K562 (cell line): Measurements from ENCODE around the gene IFITM2. TPM values are rescaled to one million over a fixed set of nuclear protein-coding genes. Genes with fewer than 3 reads are reported as not detected.

Experiments
- ATAC-seq: fragments of 200-7000 bp; cut with Tn5 transposase; 3 replicates; pipeline ENCODE4 v1.9.1; 2020; ENCODE audit warnings: moderate library complexity
- BruUV-seq: library from RNA; stranded (reverse); fragments of 400-500 nt; replicated peaks from 2 replicates; lab custom pipeline; 2021; lab: Mats Ljungman, UMichigan
- CTCF ChIA-PET: fragments of 300-600 bp; formaldehyde crosslinking; extraction: SDS; loops from one replicate; lab custom pipeline; 2021; ENCODE audit warnings: low intra/inter-chr PET ratio; lab: Yijun Ruan, JAX
- POLR2A ChIA-PET: fragments of 300-600, 350-650 bp; sonication (Branson Sonifier 250); formaldehyde crosslinking; extraction: SDS; loops from one replicate; lab custom pipeline; 2021; ENCODE audit warnings: antibody characterized with exemption, inconsistent platforms; lab: Yijun Ruan, JAX
- DNase-seq, 4 experiments: peaks; one replicate each; pipeline versions ENCODE4 v3.0.0 to v3.0.0-alpha.2; 2011 to 2018; ENCODE audit warnings: low spot score in 3 of 4, mixed read lengths in 3 of 4; ENCODE audit errors: extremely low read depth in 1 of 4
- FAIRE-seq: peaks from 2 replicates; lab custom pipeline; 2011; peaks lifted over from hg19 to GRCh38; lab: Jason Lieb, UNC
- H2AFZ ChIP-seq: 2 replicates; pipeline ENCODE4 v1.6.0; 2011; ENCODE audit warnings: low read depth, low read length, control low read depth, inconsistent platforms
- H3K27ac ChIP-seq: fragments of 200-600 bp; 3 replicates; pipeline ENCODE4 v1.8.0; 2011; ENCODE audit warnings: low read depth, mild to moderate bottlenecking, control low read depth, inconsistent platforms, low read length, moderate library complexity, mixed read lengths; ENCODE audit errors: extremely low read depth
- H3K27me3 ChIP-seq, 2 experiments: fragments of 300-600 bp in 1 of 2; 2 replicates in 1 of 2; 3 replicates in 1 of 2; pipeline versions ENCODE4 v1.6.0 to v1.8.0; 2011; ENCODE audit warnings: inconsistent platforms in 2 of 2, low read length in 2 of 2, mild to moderate bottlenecking in 1 of 2, mixed read lengths in 1 of 2, moderate library complexity in 1 of 2; ENCODE audit not compliant: control insufficient read depth in 2 of 2, insufficient read depth in 2 of 2
- H3K36me3 ChIP-seq: fragments of 300-600 bp; 3 replicates; pipeline ENCODE4 v1.8.0; 2011; ENCODE audit warnings: mild to moderate bottlenecking, low read length, inconsistent platforms; ENCODE audit not compliant: control insufficient read depth, insufficient read depth
- H3K4me1 ChIP-seq, 2 experiments: fragments of 200-600 bp in 1 of 2; replicated peaks in 1 of 2; 2 replicates in 1 of 2; 3 replicates in 1 of 2; pipeline versions ENCODE4 v1.5.1 to v1.8.0; 2011; ENCODE audit warnings: inconsistent platforms in 2 of 2, low read length in 2 of 2, mild to moderate bottlenecking in 1 of 2, mixed read lengths in 1 of 2, moderate library complexity in 1 of 2; ENCODE audit not compliant: control insufficient read depth in 2 of 2, insufficient read depth in 2 of 2
- H3K4me2 ChIP-seq: 2 replicates; pipeline ENCODE4 v1.6.1; 2011; ENCODE audit warnings: low read length, control low read depth, inconsistent platforms, mixed read lengths; ENCODE audit not compliant: insufficient read depth
- H3K4me3 ChIP-seq: fragments of 200-600 bp; sonication (generic), shearing (Covaris generic); 2 replicates; pipeline ENCODE4 v1.5.1; 2016; ENCODE audit warnings: control low read depth, inconsistent platforms
- H3K79me2 ChIP-seq: fragments of 200-600 bp; 3 replicates; pipeline ENCODE4 v1.8.0; 2011; ENCODE audit warnings: low read length, inconsistent platforms; ENCODE audit not compliant: control insufficient read depth, insufficient read depth
- H3K9ac ChIP-seq, 2 experiments: 2 replicates each; pipeline versions ENCODE4 v1.6.0 to v1.6.1; 2011; ENCODE audit warnings: low read depth in 2 of 2, low read length in 2 of 2, control low read depth in 1 of 2, inconsistent platforms in 1 of 2, mild to moderate bottlenecking in 1 of 2, mixed read lengths in 1 of 2; ENCODE audit not compliant: insufficient read depth in 1 of 2
- H3K9me1 ChIP-seq: one replicate; pipeline ENCODE4 v1.6.0; 2011; ENCODE audit warnings: inconsistent platforms, mild to moderate bottlenecking, low read length, moderate library complexity; ENCODE audit not compliant: control insufficient read depth, insufficient read depth
- H3K9me3 ChIP-seq: replicated peaks from 2 replicates; pipeline ENCODE4 v1.5.1; 2011; ENCODE audit warnings: low read depth, low read length, inconsistent platforms; ENCODE audit not compliant: control insufficient read depth, insufficient read depth
- H4K20me1 ChIP-seq: replicated peaks from 2 replicates; pipeline ENCODE4 v1.6.1; 2011; ENCODE audit warnings: low read length, inconsistent platforms, mixed read lengths; ENCODE audit not compliant: control insufficient read depth, insufficient read depth
- C11orf30 ChIP-seq: fragments of 450-650 bp; IDR thresholded peaks from 2 replicates; pipeline ENCODE4 v1.6.1; 2016; ENCODE audit warnings: low read depth, mild to moderate bottlenecking
- DDX20 ChIP-seq: fragments of 450-650 bp; IDR thresholded peaks from 2 replicates; pipeline ENCODE4 v1.6.1; 2016; ENCODE audit warnings: missing genetic modification characterization, low read depth, mild to moderate bottlenecking, missing compliant biosample characterization, moderate library complexity
- ETV5 ChIP-seq: sonication (generic); formaldehyde crosslinking; IDR thresholded peaks from 2 replicates; pipeline ENCODE4 v1.4.0; 2020; ENCODE audit warnings: low read depth, mild to moderate bottlenecking, missing genetic modification reagents
- HNRNPK ChIP-seq: fragments of 200-400 bp; formaldehyde crosslinking; IDR thresholded peaks from one replicate; pipeline ENCODE4 v1.6.1; 2018; ENCODE audit warnings: mild to moderate bottlenecking, low read depth, low read length; ENCODE audit not compliant: poor library complexity, severe bottlenecking
- MAFF ChIP-seq: IDR thresholded peaks from 2 replicates; pipeline ENCODE4 v1.6.1; 2012; ENCODE audit warnings: low read length, improper control_type of control experiment
- MAFG ChIP-seq: fragments of 450-650 bp; conservative IDR thresholded peaks from 2 replicates; pipeline ENCODE4 v1.6.1; 2016; ENCODE audit warnings: missing genetic modification characterization, missing compliant biosample characterization
- MAFK ChIP-seq: IDR thresholded peaks from 2 replicates; pipeline ENCODE4 v1.6.1; 2011; ENCODE audit warnings: low read length, improper control_type of control experiment
- NR2C1 ChIP-seq, 2 experiments: fragments of 450-650 bp; IDR thresholded peaks; 2 replicates each; pipeline ENCODE4 v1.6.1; 2017; ENCODE audit warnings: mild to moderate bottlenecking in 2 of 2, antibody characterized with exemption in 1 of 2, inconsistent platforms in 1 of 2, missing compliant biosample characterization in 1 of 2, missing genetic modification characterization in 1 of 2
- NR2C2 ChIP-seq, 2 experiments: fragments of 200-800 bp in 1 of 2; sonication (Bioruptor generic) in 1 of 2; sonication (generic) in 1 of 2; formaldehyde crosslinking in 1 of 2; IDR thresholded peaks; 2 replicates each; pipeline versions ENCODE4 v1.6.1 to v1.8.0; 2016 to 2022; ENCODE audit warnings: mild to moderate bottlenecking in 1 of 2, missing compliant biosample characterization in 1 of 2, missing genetic modification characterization in 1 of 2, missing genetic modification reagents in 1 of 2
- PCBP1 ChIP-seq: fragments of 200-400 bp; formaldehyde crosslinking; IDR thresholded peaks from 2 replicates; pipeline ENCODE4 v1.6.1; 2018; ENCODE audit warnings: mild to moderate bottlenecking, low read depth, low read length; ENCODE audit not compliant: poor library complexity, severe bottlenecking
- POLR2B ChIP-seq: fragments of 450-650 bp; IDR thresholded peaks from 2 replicates; pipeline ENCODE4 v1.6.1; 2018; ENCODE audit warnings: low read depth; ENCODE audit not compliant: partially characterized antibody
- SP2 ChIP-seq: IDR thresholded peaks from 2 replicates; pipeline ENCODE4 v1.6.1; 2011; ENCODE audit warnings: mild to moderate bottlenecking, low read depth, low read length, moderate library complexity; ENCODE audit not compliant: poor library complexity, severe bottlenecking; ENCODE audit errors: extremely low read depth
- ZNF316 ChIP-seq: fragments of 450-650 bp; IDR thresholded peaks from 2 replicates; pipeline ENCODE4 v1.6.1; 2016
- ZNF696 ChIP-seq: fragments of 250-450 bp; sonication (Bioruptor Pico); conservative IDR thresholded peaks from 2 replicates; pipeline ENCODE4 v1.4.0; 2020; ENCODE audit warnings: mild to moderate bottlenecking, moderate library complexity
- WGBS: fragments of 100-300 bp; shearing (Covaris generic); methylation state at CpG from one replicate; pipeline ENCODE4 v1.1.6; 2016; ENCODE audit warnings: low coverage, mixed read lengths; ENCODE audit not compliant: insufficient coverage; ENCODE audit errors: missing lambda C conversion rate; 5-methylcytosine and 5-hydroxymethylcytosine counted together
- in situ Hi-C: fragments of 300-500 bp; cut with MboI; formaldehyde crosslinking; loops from 4 replicates; pipeline ENCODE4 v1.15.0; 2018; ENCODE audit warnings: inconsistent platforms, mixed read lengths
- intact Hi-C: fragments of 100-400 bp; cut with micrococcal nuclease; formaldehyde crosslinking; loops from 2 replicates; pipeline ENCODE4 v1.14.2; 2022
- polyA plus RNA-seq, 8 experiments: library from polyadenylated mRNA; depleted of rRNA in 4 of 8; stranded (reverse) in 5 of 8; unstranded in 3 of 8; fragments of >200 nt; fragmentation: Nextera tagmentation in 2 of 8; fragmentation: Illumina TruSeq in 1 of 8; extraction: Ambion mirVana in 2 of 8; extraction: Trizol in 1 of 8; gene quantifications; 2 replicates each; pipeline versions ENCODE4 v1.2.1 to v1.2.3, GENCODE V29; 2011 to 2014; ENCODE audit warnings: inconsistent platforms in 1 of 8, missing spikeins in 1 of 8
- total RNA-seq, 7 experiments: library from RNA; depleted of rRNA in 6 of 7; stranded (reverse); fragments of >200 nt in 6 of 7; fragmentation: Illumina TruSeq in 2 of 7; extraction: Trizol in 2 of 7; gene quantifications; 2 replicates each; pipeline versions ENCODE4 v1.2.1 to v1.2.3, GENCODE V29; 2011 to 2021; ENCODE audit warnings: low replicate concordance in 1 of 7

Gene IFITM2
- total and polyA plus RNA-seq, 9 of the 15 experiments (the other 6 are each of a cell fraction or from before 2014, with no cell fraction given): 52.8 to 4,872 (median 356) TPM

DNA sequence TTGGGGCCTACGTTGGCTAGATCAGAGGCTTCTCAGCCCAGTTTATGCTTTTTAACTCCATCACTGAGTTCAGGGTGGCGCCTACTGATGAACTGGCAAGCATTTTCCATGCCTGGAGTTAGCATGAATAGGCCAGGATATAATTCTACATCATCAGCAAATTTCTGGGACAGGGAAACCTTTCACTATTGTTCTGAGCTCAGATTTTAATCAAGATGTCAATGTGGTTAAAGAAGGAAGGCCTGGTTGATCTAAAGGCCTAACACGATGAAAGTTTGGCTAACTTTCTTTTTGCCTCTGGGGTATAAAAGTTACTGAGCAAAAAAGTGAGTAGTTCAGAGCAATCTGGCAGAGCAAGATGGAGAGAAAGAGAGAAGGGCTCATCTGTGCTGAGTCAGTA is 34.7 kb downstream of the IFITM2 start:
- DNase-seq: peak in 1 of 4 experiments; percentile 3
- H3K4me2 ChIP-seq: no peak overlapping the region
- in situ Hi-C loops: no loop called here
- no peak for ATAC-seq
- CTCF ChIA-PET: no interaction called here
- no peak for FAIRE-seq
- no peaks in the 10 kb centered on the region for H4K20me1 ChIP-seq
- POLR2A ChIA-PET: interaction anchor here (0.9 to 1.6 kb wide), 2 partner anchors 18 to 101 kb away, joined by 3 read pairs; no protein-coding TSS in a partner anchor
- H3K4me3 ChIP-seq: no peak overlapping the region
- intact Hi-C loops: no loop called here
- H2AFZ ChIP-seq: peak overlapping the region; percentile 84
- 67% methylated on average over 3 of the region's 3 CpGs for WGBS
- peaks cover 12 to 23% of the 10 kb centered on the region in 2 experiments; a peak in 4 of 5 replicates for H3K4me1 ChIP-seq
- H3K9me1 ChIP-seq: no peaks in the 10 kb centered on the region
- H3K79me2 ChIP-seq: no peaks in the 10 kb centered on the region
- no peaks in the 10 kb centered on the region for H3K9me3 ChIP-seq
- peak overlapping the region; percentile 69; the same call in 1 of the 3 replicates for H3K27ac ChIP-seq
- H3K36me3 ChIP-seq: no peaks in the 10 kb centered on the region
- no peaks in the 10 kb centered on the region for H3K27me3 ChIP-seq
- BruUV-seq: no TSS peak
- 0 out of 4 replicates have a peak overlapping the region, but pooled peaks of 1 of the 2 experiments have one; percentile 22 for H3K9ac ChIP-seq
- TF ChIP-seq MAFK: peak; percentile 51; the same call in 1 of the 2 replicates
- TF ChIP-seq NR2C2 (CRISPR knock-in tag; IDR thresholded peaks at IDR 0.05): no peak
- 0 out of 2 replicates have a peak, but pooled peaks have one; percentile 15 for TF ChIP-seq NR2C2 (tag; IDR thresholded peaks at IDR 0.05)
- TF ChIP-seq ZNF696: no peak
- TF ChIP-seq ETV5 (CRISPR knock-in tag): no peak
- no peak for TF ChIP-seq PCBP1
- no peak for TF ChIP-seq NR2C1 (IDR thresholded peaks at IDR 0.05)
- TF ChIP-seq NR2C1 (tag; IDR thresholded peaks at IDR 0.05): no peak
- TF ChIP-seq HNRNPK: no peak
- TF ChIP-seq C11orf30: peak; percentile 88
- peak; percentile 46; the same call in 1 of the 2 replicates for TF ChIP-seq MAFF
- no peak for TF ChIP-seq SP2
- TF ChIP-seq MAFG (tag): peak; percentile 64
- no peak for TF ChIP-seq POLR2B
- TF ChIP-seq ZNF316: peak; percentile 95
- TF ChIP-seq DDX20 (tag): no peak
